Measurements from ENCODE around the gene TSPEAR.

The TSPEAR gene

GRCh38 chr21:44527983-44528633 lies 183.3 kb downstream of the TSPEAR start:
- no peak for DNase-seq (ENCODE audit: low read depth)

DNA sequence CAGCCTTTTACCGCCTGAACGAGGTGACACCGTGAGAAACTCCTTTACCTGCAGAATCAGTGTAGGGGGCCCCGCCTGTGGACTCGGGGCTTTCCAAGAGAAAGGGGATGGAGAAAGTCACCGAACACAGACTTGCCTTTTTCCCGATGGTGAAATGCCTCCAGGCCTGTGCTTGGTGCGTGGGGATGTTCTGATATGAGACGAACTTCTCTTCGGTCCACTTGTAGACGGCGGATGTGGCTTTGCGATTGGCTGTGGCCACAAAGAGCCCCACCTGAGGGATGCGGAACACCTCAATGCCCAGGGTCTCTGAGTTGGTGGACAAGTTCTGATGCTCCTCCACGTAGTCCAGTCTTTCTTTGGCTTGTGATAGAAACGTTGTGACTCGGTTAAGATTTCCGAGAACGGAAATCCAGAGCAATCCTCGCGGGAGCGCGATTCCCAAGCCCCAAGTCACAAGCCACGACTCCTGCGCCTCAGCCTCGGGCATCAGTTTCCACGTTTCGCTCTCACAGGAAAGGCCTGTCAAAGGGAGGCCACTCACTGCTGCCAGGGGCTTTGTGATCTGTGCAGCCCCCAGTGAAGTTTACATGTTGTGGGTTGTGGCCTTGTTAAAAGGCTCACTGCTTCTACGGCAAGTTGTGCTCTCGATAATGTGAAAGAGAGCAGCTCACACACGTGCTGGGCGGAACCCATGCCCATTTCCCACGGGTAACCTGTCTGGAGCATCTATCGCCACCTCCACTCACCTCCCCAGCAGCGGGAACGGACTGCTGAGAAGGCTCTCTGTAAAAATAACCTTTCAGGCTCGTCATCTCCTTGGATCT lies 184.0 kb downstream of the TSPEAR start:
- no peak for DNase-seq (ENCODE audit: low read depth)

GRCh38 chr21:44526096-44526997 lies 185.0 kb downstream of the TSPEAR start:
- no peak for DNase-seq (ENCODE audit: low read depth)

DNA sequence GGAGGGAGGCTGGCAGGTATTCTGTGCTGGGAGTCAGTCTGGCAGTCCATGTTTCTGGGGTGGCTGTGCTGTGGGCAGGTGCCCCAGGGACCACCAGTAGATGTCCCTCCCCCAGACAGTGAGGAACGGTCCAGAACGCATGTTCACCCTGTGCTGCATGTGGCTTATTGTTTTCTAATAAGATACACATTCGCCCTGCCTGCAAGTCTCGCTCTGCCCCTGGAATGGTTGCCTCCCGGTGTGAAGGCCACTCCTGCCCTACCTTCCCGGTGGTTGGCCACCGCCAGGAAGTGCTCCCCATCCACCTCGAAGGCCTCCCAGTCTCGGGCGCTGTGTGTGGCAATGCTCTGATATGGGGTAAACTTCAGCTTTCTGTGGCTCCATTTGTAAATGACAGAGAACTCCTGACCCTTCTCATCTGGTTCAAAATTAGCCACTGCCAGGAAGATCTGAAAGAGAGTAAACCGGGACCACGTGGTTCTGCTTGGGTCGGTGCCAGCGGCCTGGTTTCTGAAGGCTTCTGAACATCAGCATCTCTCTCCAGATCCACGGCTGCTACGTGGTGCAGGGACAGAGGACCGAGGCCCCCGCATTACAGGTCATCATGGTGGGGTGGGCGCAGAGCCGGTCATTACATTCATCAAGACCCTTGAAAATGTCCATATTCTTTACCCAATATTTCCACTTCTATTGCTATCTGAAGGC lies 185.8 kb downstream of the TSPEAR start:
- no peak for DNase-seq (ENCODE audit: low read depth)

DNA sequence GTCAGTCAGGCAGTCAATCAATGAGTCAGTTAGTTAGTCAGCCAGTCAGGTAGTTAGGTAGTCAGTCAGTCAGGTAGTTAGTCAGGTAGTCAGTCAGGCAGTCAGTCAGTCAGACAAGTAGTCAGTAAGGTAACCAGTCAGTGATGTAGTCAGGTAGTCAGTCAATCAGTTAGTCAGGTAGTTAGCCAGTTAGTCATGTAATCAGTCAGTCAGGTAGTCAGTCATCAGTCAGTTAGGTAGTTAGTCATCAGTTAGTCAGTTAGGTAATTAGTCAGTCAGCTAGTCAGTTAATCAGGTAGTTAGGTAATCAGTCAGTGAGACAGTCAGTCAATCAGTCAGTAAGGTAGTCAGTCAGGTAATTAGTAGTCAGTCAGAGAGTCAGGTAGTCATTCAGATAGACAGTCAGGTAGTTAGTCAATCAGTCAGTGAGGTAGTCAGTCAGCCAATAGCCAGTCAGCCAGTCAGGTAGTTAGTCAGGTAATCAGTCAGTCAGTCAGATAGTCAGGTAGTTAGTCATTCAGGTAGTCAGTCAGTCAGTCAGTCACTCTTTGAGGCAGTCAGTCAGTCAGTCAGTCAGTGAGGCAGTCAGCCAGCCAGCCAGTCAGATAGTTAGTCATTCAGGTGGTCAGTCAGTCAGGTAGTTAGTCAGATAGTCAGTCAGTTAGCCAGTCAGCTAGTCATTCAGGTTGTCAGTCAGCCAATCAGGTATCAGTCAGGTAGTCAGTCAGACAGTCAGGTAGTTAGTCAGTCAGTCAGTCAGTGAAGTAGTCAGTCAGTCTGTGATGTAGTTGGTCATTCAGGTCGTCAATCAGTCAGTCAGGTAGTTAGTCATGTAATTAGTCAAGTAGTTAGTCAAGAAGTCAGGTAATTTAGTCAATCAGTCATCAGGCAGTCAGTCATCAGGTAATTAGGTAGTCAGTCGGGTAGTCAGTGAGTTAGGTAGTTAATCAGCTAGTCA lies 186.7 kb downstream of the TSPEAR start:
- DNase-seq (ENCODE audit: low read depth): no peak

- no peak for DNase-seq (ENCODE audit: low read depth)
Observed at GRCh38 chr21:44523567-44524413, 187.6 kb downstream of the TSPEAR start.

DNA sequence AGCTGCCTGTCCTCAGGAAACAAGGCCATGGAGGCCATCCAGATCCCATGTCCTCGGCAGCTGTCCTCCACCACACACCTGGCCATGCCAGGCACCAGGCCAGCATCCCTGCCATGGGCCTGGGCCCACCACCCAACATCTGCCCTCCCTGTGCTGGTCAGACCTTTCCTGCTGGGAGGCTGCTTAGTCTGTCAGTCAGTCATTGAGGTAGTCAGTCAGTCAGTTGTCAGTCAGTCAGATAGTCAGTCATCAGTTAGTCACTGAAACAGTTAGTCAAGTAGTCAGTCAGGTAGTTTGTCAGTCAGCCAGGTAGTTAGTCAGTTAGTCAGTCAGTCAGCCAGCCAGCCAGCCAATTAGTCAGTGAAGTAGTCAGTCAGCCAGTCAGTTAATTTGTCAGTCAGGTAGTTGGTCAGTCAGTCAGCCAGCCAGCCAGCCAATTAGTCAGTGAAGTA lies 188.6 kb downstream of the TSPEAR start:
- DNase-seq (ENCODE audit: low read depth): no peak

- DNase-seq (ENCODE audit: low read depth): no peak
Observed at GRCh38 chr21:44521928-44522752, 189.2 kb downstream of the TSPEAR start.

DNA sequence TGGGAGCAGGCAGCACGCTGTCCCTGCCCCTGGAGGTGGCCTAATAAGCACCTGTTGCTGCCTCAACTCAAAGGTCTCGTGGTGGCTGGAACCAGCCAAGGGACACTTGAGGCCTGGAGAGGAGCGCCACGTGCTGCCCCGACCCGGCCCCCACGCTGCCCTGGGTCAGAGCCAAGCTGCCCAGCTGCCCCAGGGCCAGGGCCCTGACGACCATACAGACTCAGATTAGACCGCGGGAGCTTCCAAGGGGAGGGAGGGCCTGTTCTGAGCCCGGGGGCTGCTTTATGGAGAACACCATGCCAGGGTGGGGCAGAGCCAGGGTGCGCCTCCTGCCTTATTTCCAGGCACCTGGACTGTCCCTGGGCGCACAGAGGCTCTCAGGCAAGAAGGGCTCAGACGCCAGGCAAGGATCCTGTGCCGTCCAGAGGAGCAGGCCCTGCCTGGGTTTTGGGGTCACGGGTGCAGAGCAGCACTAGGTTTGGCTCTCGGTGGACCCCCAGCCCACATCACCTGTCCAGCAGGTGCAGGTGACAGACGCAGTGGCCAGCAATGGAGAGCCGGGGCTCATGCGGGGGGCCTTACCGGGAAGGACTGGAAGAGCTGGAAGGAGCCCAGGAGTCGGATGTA lies 190.0 kb downstream of the TSPEAR start:
- DNase-seq (ENCODE audit: low read depth): no peak

- no peak for DNase-seq (ENCODE audit: low read depth)
Observed at GRCh38 chr21:44520326-44521300, 190.8 kb downstream of the TSPEAR start.

DNA sequence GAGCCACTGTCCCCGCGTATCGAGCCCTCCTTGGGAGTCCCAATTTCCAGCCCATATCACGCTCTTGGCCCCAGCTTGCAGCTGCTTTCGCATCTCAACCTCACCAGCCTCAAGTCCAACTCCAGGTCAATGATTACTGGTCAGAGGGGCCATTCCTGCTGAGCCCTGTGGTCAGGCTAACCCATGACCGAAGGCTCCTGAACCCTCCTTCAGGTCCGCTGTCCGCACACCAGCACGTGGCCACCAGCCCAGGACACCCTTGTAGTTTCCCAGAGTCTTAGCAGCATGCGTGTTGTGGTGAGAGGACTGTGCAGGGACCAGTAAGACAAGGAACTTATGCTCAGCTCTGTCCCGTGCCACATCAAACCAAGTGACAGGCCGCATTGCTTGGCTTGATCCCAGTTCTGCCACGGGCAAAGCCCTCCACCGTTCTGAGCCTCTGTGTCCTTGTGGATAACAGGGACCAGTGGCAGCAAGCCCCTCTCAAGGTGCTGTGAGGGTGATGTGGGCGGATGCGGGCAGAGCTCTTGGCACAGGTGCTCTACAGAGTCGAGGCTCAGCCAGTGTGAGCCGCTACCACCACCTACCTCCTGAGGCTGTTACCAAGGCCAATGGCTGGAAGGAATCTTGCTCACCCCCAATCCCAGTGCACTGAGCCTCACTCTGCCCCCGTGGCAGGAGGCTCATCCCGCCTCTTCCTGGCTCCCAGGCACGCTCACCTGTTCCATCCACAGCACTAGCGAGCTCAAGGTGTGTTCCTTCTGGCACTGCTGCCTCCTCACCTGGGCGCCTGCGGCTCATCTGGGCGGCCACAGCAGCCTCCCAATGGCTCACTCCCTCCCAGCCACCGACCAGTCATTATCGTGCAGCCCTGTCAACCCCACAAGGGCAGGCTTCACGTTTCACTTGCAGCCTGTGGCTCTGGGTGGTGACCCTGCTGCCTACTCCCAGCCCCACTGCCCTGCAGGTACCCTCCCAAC lies 191.7 kb downstream of the TSPEAR start:
- DNase-seq (ENCODE audit: low read depth): no peak

DNA sequence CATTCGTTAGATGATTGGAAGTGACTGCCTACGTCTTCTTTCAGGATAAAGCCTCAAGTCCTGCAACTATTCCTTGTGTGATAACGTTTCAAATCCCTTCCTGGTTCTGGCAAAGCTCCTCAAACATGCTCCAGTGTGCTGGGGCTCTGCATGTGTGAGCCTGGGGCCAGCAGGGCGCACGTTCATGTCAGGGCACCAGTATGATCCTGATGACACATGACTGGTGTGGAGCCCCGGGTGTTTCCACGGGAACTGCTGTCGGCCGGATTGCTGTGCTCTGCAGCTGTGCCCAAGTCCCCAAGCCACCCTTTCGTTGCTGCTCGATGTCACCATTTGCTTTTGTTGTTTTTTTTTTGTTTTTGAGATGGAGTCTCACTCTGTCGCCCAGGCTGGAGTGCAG lies 192.7 kb downstream of the TSPEAR start:
- DNase-seq (ENCODE audit: low read depth): no peak

DNA sequence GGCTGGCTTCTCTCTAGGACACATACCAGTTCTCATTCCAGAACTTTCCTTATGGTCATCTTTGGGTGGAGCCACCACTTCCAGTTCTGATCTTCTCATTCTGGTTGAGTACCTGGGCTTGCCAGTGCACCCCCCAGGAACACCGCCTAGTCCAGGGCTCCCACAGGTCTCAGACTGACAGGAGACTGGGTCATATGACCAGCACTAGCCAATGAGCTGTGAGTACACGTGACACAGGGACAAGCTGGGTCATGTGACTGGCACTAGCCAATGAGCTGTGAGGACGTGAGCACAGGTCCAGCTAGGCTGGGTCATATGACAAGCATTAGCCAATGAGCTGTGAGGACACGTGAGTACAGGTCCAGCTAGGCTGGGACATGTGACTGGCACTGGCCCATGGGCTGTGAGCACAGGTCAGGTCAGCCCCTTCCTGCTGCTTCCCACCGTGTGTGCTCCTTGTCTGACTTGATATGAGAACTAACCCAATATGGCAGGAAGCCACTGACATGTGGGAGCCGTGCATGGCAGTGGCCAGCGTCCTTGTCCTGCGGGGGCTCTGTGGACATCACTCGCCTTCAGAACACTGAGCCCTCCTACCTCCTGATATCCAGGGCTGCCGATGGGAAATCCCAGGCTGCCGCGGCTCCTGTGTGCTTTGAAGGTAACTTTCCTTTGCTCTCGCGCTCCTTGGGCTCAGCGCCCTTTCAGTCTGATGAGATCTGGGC lies 194.0 kb downstream of the TSPEAR start:
- no peak for DNase-seq (ENCODE audit: low read depth)

DNA sequence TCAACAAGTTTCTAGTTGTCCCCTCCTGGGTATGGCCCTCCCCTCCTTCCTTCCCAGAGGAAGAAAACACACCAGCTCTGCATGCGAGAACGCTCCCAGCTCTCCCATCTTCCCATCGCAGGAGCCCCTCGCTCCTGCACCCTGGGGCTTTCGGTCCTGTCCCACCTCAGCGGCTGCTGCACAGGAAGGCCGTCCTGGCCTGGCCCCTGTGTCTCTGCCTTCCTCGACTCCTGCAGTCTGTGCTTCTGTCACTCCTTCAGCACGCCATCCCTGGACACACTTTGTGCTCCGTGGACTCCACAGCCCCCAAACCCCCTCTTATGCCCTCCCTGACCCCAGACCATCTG lies 194.6 kb downstream of the TSPEAR start:
- DNase-seq (ENCODE audit: low read depth): no peak

DNA sequence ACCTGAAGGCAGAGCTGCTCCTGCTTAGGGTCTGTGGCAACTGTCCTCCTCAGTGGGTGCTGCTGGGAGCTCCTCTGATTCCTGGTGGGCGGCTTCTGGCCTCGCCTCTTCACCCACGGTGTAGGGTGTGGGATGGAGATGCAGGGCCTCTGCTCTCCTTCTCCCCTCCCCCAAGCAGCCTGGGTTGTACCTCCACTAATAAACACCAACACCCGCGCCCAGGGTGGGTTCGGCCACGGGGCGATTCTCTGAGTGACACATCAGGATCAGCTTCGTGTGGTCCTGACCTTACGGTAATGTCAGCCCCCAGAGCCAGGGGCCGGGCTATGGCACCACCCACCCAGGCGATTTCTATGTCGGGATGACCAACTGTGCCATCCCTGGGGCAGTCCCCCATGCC lies 195.0 kb downstream of the TSPEAR start:
- DNase-seq (ENCODE audit: low read depth): no peak

Measured in activated T-cell treated with anti-CD3 and anti-CD28 coated beads for 24 hours (primary cell).